PC-9 (cell line): ENCODE data around the gene CBX7.

ENCODE experiments used
- EZH2 ChIP-seq: fragments of 200-600 bp; sonication (generic); IDR thresholded peaks from 2 replicates; pipeline ENCODE4 v1.8.0; 2017; ENCODE audit warnings: antibody characterized with exemption, low read depth
- TF ChIP-seq, protein P1 (sequence below): fragments of 200-600 bp; sonication (generic); conservative IDR thresholded peaks from 2 replicates; pipeline ENCODE4 v1.6.1; 2017; ENCODE audit warnings: mixed run types, antibody characterized with exemption, mild to moderate bottlenecking, moderate library complexity

DNA sequence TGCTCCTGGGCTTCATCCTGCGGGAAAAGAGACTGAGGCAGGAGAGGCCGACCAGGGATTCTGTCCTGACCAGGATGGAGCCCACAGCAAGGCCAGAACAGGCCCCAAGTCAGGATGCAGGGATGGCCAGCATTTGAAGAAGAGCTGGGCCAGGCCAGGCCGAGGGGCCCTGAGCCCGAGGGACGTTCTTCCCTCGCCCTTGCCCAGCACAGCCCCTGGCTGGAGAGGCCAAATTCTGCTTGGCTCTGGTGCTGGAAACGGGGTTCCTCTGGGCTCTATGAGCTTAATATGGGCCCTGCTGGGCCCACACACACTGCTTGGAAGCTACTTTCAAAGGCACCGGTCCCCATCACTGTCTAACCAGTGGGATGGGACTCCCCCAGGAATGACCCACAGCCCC is 67.8 kb downstream of the CBX7 start:
- TF ChIP-seq, protein P1, sequence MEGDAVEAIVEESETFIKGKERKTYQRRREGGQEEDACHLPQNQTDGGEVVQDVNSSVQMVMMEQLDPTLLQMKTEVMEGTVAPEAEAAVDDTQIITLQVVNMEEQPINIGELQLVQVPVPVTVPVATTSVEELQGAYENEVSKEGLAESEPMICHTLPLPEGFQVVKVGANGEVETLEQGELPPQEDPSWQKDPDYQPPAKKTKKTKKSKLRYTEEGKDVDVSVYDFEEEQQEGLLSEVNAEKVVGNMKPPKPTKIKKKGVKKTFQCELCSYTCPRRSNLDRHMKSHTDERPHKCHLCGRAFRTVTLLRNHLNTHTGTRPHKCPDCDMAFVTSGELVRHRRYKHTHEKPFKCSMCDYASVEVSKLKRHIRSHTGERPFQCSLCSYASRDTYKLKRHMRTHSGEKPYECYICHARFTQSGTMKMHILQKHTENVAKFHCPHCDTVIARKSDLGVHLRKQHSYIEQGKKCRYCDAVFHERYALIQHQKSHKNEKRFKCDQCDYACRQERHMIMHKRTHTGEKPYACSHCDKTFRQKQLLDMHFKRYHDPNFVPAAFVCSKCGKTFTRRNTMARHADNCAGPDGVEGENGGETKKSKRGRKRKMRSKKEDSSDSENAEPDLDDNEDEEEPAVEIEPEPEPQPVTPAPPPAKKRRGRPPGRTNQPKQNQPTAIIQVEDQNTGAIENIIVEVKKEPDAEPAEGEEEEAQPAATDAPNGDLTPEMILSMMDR: no peak
- no peak for TF ChIP-seq EZH2
